ENCODE results near the gene SUSD1. TPM values are rescaled to one million over a fixed set of nuclear protein-coding genes. Genes with fewer than 3 reads are reported as not detected.

The SUSD1 gene
- total RNA-seq, 1 experiment from 2014 or later = 14.5 TPM

- no peak overlapping the region; the same call in 1 of the 2 replicates for H2AFZ ChIP-seq (ENCODE audit: low read length)
- H3K4me3 ChIP-seq (ENCODE audit: low read length) = no peak overlapping the region
- H3K27ac ChIP-seq (ENCODE audit: low read length) = no peak overlapping the region
- no peaks in the 10 kb centered on the region for H4K20me1 ChIP-seq (ENCODE audit: insufficient read depth, low read depth, low read length)
- no peaks in the 10 kb centered on the region for H3K79me2 ChIP-seq (ENCODE audit: low read length)
- H3K9ac ChIP-seq (ENCODE audit: low read length) = no peak overlapping the region
- no peak for DNase-seq
- no peaks in the 10 kb centered on the region; the same call in 1 of the 2 replicates for H3K27me3 ChIP-seq (ENCODE audit: low read length)
- no peaks in the 10 kb centered on the region for H3K36me3 ChIP-seq (ENCODE audit: insufficient read depth, low read length)
- H3K9me2 ChIP-seq (replicated peaks; ENCODE audit: insufficient read depth, low read length) = no peaks in the 10 kb centered on the region
- no peak overlapping the region for H3K4me2 ChIP-seq (ENCODE audit: low read depth, low read length, poor library complexity, severe bottlenecking)
- H3K4me1 ChIP-seq (ENCODE audit: low read length) = peaks cover 7% of the 10 kb centered on the region
- H3K9me3 ChIP-seq (ENCODE audit: low read length) = no peaks in the 10 kb centered on the region
Measured at GRCh38 chr9:112180387-112180881, 5.3 kb upstream of the SUSD1 start.

- no peaks in the 10 kb centered on the region for H3K9me2 ChIP-seq (replicated peaks; ENCODE audit: insufficient read depth, low read length)
- H3K4me3 ChIP-seq (ENCODE audit: low read length) = no peak overlapping the region
- H3K27ac ChIP-seq (ENCODE audit: low read length) = no peak overlapping the region
- H3K27me3 ChIP-seq (ENCODE audit: low read length) = no peaks in the 10 kb centered on the region; the same call in 1 of the 2 replicates
- no peak overlapping the region for H3K9ac ChIP-seq (ENCODE audit: low read length)
- H3K4me1 ChIP-seq (ENCODE audit: low read length) = peaks cover 10% of the 10 kb centered on the region
- no peaks in the 10 kb centered on the region for H3K9me3 ChIP-seq (ENCODE audit: low read length)
- no peaks in the 10 kb centered on the region for H3K79me2 ChIP-seq (ENCODE audit: low read length)
- no peaks in the 10 kb centered on the region for H4K20me1 ChIP-seq (ENCODE audit: insufficient read depth, low read depth, low read length)
- no peak for DNase-seq
- no peak overlapping the region for H2AFZ ChIP-seq (ENCODE audit: low read length)
- no peaks in the 10 kb centered on the region for H3K36me3 ChIP-seq (ENCODE audit: insufficient read depth, low read length)
- H3K4me2 ChIP-seq (ENCODE audit: low read depth, low read length, poor library complexity, severe bottlenecking) = no peak overlapping the region
Measured at GRCh38 chr9:112179816-112180215, 4.7 kb upstream of the SUSD1 start.

GRCh38 chr9:112176524-112176923, 1.4 kb upstream of the SUSD1 start:
- H3K4me1 ChIP-seq (ENCODE audit: low read length) = peaks cover 17% of the 10 kb centered on the region
- H3K4me3 ChIP-seq (ENCODE audit: low read length) = no peak overlapping the region
- H3K4me2 ChIP-seq (ENCODE audit: low read depth, low read length, poor library complexity, severe bottlenecking) = no peak overlapping the region
- no peak overlapping the region for H3K27ac ChIP-seq (ENCODE audit: low read length)
- no peaks in the 10 kb centered on the region for H3K9me3 ChIP-seq (ENCODE audit: low read length)
- no peak for DNase-seq
- H2AFZ ChIP-seq (ENCODE audit: low read length) = no peak overlapping the region
- H3K27me3 ChIP-seq (ENCODE audit: low read length) = no peaks in the 10 kb centered on the region; the same call in 1 of the 2 replicates
- H3K9ac ChIP-seq (ENCODE audit: low read length) = no peak overlapping the region
- H4K20me1 ChIP-seq (ENCODE audit: insufficient read depth, low read depth, low read length) = no peaks in the 10 kb centered on the region
- no peaks in the 10 kb centered on the region for H3K9me2 ChIP-seq (replicated peaks; ENCODE audit: insufficient read depth, low read length)
- H3K79me2 ChIP-seq (ENCODE audit: low read length) = 0 out of 2 replicates have a peak, but pooled peaks cover 5% of the 10 kb centered on the region
- no peaks in the 10 kb centered on the region for H3K36me3 ChIP-seq (ENCODE audit: insufficient read depth, low read length)

DNA sequence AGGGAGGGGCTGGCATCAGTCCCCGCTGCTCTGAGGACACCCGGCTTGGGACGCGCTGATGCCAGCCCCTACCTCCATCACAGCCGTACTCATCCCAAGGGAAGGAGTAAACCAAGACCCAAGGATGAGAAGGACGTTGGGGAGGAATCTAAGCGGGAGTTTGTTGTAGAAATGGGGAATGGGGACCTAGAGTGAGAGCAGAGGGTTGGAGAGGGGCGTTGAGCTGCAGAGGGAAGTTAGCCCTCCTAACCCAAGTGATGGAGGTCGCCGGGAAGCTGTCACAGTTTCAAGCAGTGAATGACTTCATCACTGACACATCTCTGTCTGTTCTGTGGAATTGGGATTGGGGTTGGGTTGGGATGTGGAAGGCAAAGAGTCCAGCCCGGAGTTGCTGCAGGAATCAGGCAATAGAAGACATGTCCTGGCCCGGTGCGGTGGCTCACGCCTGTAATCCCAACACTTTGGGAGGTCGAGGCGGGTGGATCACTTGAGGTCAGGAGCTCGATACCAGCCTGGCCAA, 759 bp upstream of the SUSD1 start:
- Histone ChIP-seq H3K9me3 (ENCODE audit: low read length) (no peaks in the 10 kb centered on the region), H3K27ac (ENCODE audit: low read length) (no peak overlapping the region), H3K4me3 (ENCODE audit: low read length) (peak overlapping the region; percentile 72), H2AFZ (ENCODE audit: low read length) (no peak overlapping the region), H3K27me3 (ENCODE audit: low read length) (no peaks in the 10 kb centered on the region; the same call in 1 of the 2 replicates), H3K36me3 (ENCODE audit: insufficient read depth, low read length) (no peaks in the 10 kb centered on the region), H3K79me2 (ENCODE audit: low read length) (0 out of 2 replicates have a peak, but pooled peaks cover 5% of the 10 kb centered on the region), H4K20me1 (ENCODE audit: insufficient read depth, low read depth, low read length) (no peaks in the 10 kb centered on the region), H3K4me2 (ENCODE audit: low read depth, low read length, poor library complexity, severe bottlenecking) (peak overlapping the region; percentile 77), H3K9ac (ENCODE audit: low read length) (peak overlapping the region; percentile 72), H3K9me2 (replicated peaks; ENCODE audit: insufficient read depth, low read length) (no peaks in the 10 kb centered on the region), H3K4me1 (ENCODE audit: low read length) (peaks cover 17% of the 10 kb centered on the region)
- DNase-seq = no peak

DNA sequence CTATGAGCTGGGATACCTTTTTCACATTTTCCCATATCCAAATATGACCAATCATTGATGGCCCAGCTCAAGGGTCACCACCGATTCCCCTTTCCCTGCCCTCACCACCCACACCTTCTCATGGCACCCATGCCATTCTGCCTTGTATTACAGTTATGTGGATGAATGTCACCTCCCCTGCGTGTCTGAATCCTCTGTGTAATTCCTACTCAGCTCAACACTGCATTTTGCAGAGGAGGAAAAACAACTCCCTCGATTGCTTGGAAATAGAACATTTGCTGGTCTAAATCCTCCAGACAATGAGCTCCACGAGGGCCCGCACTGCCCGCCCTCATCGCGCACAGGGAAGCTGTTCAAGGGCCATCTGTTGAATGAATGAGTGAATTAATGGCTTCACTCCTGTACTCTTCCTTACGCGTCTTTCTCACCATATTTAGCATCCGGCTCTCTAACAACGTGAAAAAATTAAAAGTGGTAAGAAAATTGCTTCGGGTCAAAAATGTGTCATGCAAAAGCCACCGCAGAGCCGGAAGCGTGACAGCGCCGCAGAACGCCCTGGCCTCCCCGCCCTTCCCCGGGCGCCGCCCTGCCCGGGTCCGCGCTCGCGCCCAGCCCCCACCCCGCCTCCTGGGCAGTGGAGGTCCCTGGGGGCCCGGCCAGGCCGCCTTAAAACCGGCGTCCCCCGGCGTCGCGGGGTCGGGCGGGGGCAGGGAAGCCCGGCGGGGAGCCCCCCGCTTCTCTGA, 704 bp downstream of the SUSD1 start:
- Histone ChIP-seq H3K4me3 (ENCODE audit: low read length) (peak overlapping the region; percentile 72), H3K4me2 (ENCODE audit: low read depth, low read length, poor library complexity, severe bottlenecking) (peak overlapping the region; percentile 86), H3K36me3 (ENCODE audit: insufficient read depth, low read length) (no peaks in the 10 kb centered on the region), H3K9ac (ENCODE audit: low read length) (peak overlapping the region; percentile 72), H3K9me3 (ENCODE audit: low read length) (no peaks in the 10 kb centered on the region), H3K27ac (ENCODE audit: low read length) (no peak overlapping the region), H4K20me1 (ENCODE audit: insufficient read depth, low read depth, low read length) (no peaks in the 10 kb centered on the region), H3K9me2 (replicated peaks; ENCODE audit: insufficient read depth, low read length) (no peaks in the 10 kb centered on the region), H3K27me3 (ENCODE audit: low read length) (no peaks in the 10 kb centered on the region; the same call in 1 of the 2 replicates), H3K4me1 (ENCODE audit: low read length) (peaks cover 12% of the 10 kb centered on the region), H3K79me2 (ENCODE audit: low read length) (0 out of 2 replicates have a peak, but pooled peaks cover 5% of the 10 kb centered on the region), H2AFZ (ENCODE audit: low read length) (peak overlapping the region; percentile 57)
- DNase-seq = peak; percentile 81

GRCh38 chr9:112173489-112174221, 1.4 kb downstream of the SUSD1 start:
- no peak overlapping the region for H3K27ac ChIP-seq (ENCODE audit: low read length)
- peak overlapping the region; percentile 72 for H3K9ac ChIP-seq (ENCODE audit: low read length)
- no peak overlapping the region for H2AFZ ChIP-seq (ENCODE audit: low read length)
- peaks cover 12% of the 10 kb centered on the region for H3K4me1 ChIP-seq (ENCODE audit: low read length)
- no peaks in the 10 kb centered on the region for H3K9me3 ChIP-seq (ENCODE audit: low read length)
- DNase-seq = no peak
- peak overlapping the region; percentile 72 for H3K4me3 ChIP-seq (ENCODE audit: low read length)
- H4K20me1 ChIP-seq (ENCODE audit: insufficient read depth, low read depth, low read length) = no peaks in the 10 kb centered on the region
- H3K79me2 ChIP-seq (ENCODE audit: low read length) = 0 out of 2 replicates have a peak, but pooled peaks cover 5% of the 10 kb centered on the region
- no peaks in the 10 kb centered on the region for H3K9me2 ChIP-seq (replicated peaks; ENCODE audit: insufficient read depth, low read length)
- no peaks in the 10 kb centered on the region for H3K36me3 ChIP-seq (ENCODE audit: insufficient read depth, low read length)
- no peaks in the 10 kb centered on the region; the same call in 1 of the 2 replicates for H3K27me3 ChIP-seq (ENCODE audit: low read length)
- peak overlapping the region; percentile 86 for H3K4me2 ChIP-seq (ENCODE audit: low read depth, low read length, poor library complexity, severe bottlenecking)

- no peak overlapping the region for H2AFZ ChIP-seq (ENCODE audit: low read length)
- H3K27ac ChIP-seq (ENCODE audit: low read length) = no peak overlapping the region
- H3K4me1 ChIP-seq (ENCODE audit: low read length) = peaks cover 22% of the 10 kb centered on the region
- no peak for DNase-seq
- H3K9ac ChIP-seq (ENCODE audit: low read length) = no peak overlapping the region
- no peaks in the 10 kb centered on the region for H3K9me2 ChIP-seq (replicated peaks; ENCODE audit: insufficient read depth, low read length)
- no peak overlapping the region for H3K4me3 ChIP-seq (ENCODE audit: low read length)
- 0 out of 2 replicates have a peak, but pooled peaks cover 5% of the 10 kb centered on the region for H3K79me2 ChIP-seq (ENCODE audit: low read length)
- H3K27me3 ChIP-seq (ENCODE audit: low read length) = no peaks in the 10 kb centered on the region; the same call in 1 of the 2 replicates
- no peak overlapping the region for H3K4me2 ChIP-seq (ENCODE audit: low read depth, low read length, poor library complexity, severe bottlenecking)
- H3K9me3 ChIP-seq (ENCODE audit: low read length) = no peaks in the 10 kb centered on the region
- no peaks in the 10 kb centered on the region for H4K20me1 ChIP-seq (ENCODE audit: insufficient read depth, low read depth, low read length)
- no peaks in the 10 kb centered on the region for H3K36me3 ChIP-seq (ENCODE audit: insufficient read depth, low read length)
Measured at GRCh38 chr9:112170968-112171367, 4.1 kb downstream of the SUSD1 start.

DNA sequence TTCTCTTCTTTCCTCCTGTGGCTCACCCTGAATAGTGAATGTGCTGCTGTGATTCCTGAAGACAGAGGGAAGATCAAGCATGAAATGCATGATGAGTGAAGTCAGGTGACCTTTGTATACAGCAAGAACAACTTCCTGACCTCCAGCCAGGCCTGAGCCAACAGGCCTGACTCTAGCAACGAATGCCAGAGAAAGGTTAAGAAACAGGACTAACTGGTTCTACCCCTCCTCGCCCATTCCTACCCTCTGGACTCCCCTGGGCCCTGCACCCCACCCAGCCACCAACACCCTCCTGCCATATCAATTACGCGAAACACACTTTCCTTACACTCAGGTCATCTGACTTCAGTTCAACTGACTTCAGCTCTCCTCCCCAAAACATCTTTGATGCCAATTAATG, 4.9 kb downstream of the SUSD1 start:
- no peak overlapping the region for H3K4me2 ChIP-seq (ENCODE audit: low read depth, low read length, poor library complexity, severe bottlenecking)
- no peaks in the 10 kb centered on the region for H3K36me3 ChIP-seq (ENCODE audit: insufficient read depth, low read length)
- H4K20me1 ChIP-seq (ENCODE audit: insufficient read depth, low read depth, low read length) = no peaks in the 10 kb centered on the region
- no peak overlapping the region for H3K4me3 ChIP-seq (ENCODE audit: low read length)
- no peaks in the 10 kb centered on the region for H3K27me3 ChIP-seq (ENCODE audit: low read length)
- H3K79me2 ChIP-seq (ENCODE audit: low read length) = 0 out of 2 replicates have a peak, but pooled peaks cover 5% of the 10 kb centered on the region
- H3K9me2 ChIP-seq (replicated peaks; ENCODE audit: insufficient read depth, low read length) = no peaks in the 10 kb centered on the region
- DNase-seq = peak; percentile 27
- no peaks in the 10 kb centered on the region for H3K9me3 ChIP-seq (ENCODE audit: low read length)
- peaks cover 18% of the 10 kb centered on the region for H3K4me1 ChIP-seq (ENCODE audit: low read length)
- no peak overlapping the region for H3K27ac ChIP-seq (ENCODE audit: low read length)
- H2AFZ ChIP-seq (ENCODE audit: low read length) = no peak overlapping the region
- H3K9ac ChIP-seq (ENCODE audit: low read length) = no peak overlapping the region

Data from Karpas-422 (cell line).